Measurements from ENCODE around the gene CYB561. TPM values are rescaled to one million over a fixed set of nuclear protein-coding genes. Genes with fewer than 3 reads are reported as not detected.

CYB561 gene
- total and polyA plus RNA-seq, 7 donors = 1.5 to 4.2 (median 2.9) TPM

DNA sequence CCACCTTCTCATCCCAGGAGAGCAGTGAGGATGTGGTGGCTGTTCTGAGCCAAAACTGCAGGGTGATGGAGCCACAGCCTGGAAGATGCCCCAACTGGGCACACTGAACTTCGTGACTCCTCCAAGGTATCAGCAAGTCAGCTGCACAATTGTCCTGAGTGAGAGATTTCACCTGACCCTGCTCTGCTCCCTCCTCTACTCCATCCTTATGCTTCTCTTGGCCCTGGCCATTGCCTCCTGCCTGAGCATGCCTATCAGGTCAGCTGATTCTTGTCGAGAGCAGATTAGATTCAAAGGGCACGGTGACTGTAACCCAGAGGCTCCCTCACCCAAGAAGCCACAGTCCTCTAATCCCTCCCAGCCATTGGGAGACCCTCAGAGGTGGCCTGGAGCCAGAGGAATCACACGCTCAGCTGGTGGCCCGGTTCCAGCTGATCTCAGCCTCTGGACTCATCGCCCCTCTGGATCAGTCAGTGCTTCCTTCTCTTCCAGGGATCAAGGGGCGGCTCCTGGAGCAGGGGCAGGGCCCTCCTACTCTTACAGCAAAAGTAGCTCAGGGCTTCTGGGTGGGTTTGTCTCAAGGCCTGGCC lies 7.0 kb upstream of the CYB561 start:
- 27 to 41% (median 38%) methylated on average over 7 of the region's 7 CpGs for WGBS, 3 donors
- intact Hi-C loops (cut with DNase I) = no loop called here
- ATAC-seq (no peak), DNase-seq (no peak)
- peaks cover 0 to 2% (median 0%) of the 10 kb centered on the region in 3 donors for H3K27me3 ChIP-seq (ENCODE audit: insufficient read depth in 3 of 3, low read length in 2 of 3)
- no peaks in the 10 kb centered on the region for H3K9me3 ChIP-seq
- H3K4me3 ChIP-seq = no peak overlapping the region
- H3K36me3 ChIP-seq (ENCODE audit: insufficient read depth in 1 of 2, low read depth in 1 of 2) = no peaks in the 10 kb centered on the region
- H3K4me1 ChIP-seq = no peaks in the 10 kb centered on the region
- no peak overlapping the region for H3K27ac ChIP-seq
- TF ChIP-seq, protein P1, sequence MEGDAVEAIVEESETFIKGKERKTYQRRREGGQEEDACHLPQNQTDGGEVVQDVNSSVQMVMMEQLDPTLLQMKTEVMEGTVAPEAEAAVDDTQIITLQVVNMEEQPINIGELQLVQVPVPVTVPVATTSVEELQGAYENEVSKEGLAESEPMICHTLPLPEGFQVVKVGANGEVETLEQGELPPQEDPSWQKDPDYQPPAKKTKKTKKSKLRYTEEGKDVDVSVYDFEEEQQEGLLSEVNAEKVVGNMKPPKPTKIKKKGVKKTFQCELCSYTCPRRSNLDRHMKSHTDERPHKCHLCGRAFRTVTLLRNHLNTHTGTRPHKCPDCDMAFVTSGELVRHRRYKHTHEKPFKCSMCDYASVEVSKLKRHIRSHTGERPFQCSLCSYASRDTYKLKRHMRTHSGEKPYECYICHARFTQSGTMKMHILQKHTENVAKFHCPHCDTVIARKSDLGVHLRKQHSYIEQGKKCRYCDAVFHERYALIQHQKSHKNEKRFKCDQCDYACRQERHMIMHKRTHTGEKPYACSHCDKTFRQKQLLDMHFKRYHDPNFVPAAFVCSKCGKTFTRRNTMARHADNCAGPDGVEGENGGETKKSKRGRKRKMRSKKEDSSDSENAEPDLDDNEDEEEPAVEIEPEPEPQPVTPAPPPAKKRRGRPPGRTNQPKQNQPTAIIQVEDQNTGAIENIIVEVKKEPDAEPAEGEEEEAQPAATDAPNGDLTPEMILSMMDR (IDR thresholded peaks at IDR 0.05) = no peak

- TF ChIP-seq, protein P1 (IDR thresholded peaks at IDR 0.05) = no peak
- intact Hi-C loops (cut with DNase I) = no loop called here
- DNase-seq (no peak), ATAC-seq (no peak)
- H3K4me3 ChIP-seq = no peak overlapping the region
- H3K4me1 ChIP-seq = no peaks in the 10 kb centered on the region
- H3K9me3 ChIP-seq = no peaks in the 10 kb centered on the region
- H3K27ac ChIP-seq = no peak overlapping the region
- H3K36me3 ChIP-seq (ENCODE audit: insufficient read depth in 1 of 2, low read depth in 1 of 2) = no peaks in the 10 kb centered on the region
- WGBS, 3 donors = 75 to 80% (median 78%) methylated on average over 15 of the region's 15 CpGs
- H3K27me3 ChIP-seq (ENCODE audit: insufficient read depth in 3 of 3, low read length in 2 of 3) = peaks cover 0 to 2% (median 0%) of the 10 kb centered on the region in 3 donors
These were observed 6.2 kb upstream of the CYB561 start for GRCh38 chr17:63452046-63452961.

DNA sequence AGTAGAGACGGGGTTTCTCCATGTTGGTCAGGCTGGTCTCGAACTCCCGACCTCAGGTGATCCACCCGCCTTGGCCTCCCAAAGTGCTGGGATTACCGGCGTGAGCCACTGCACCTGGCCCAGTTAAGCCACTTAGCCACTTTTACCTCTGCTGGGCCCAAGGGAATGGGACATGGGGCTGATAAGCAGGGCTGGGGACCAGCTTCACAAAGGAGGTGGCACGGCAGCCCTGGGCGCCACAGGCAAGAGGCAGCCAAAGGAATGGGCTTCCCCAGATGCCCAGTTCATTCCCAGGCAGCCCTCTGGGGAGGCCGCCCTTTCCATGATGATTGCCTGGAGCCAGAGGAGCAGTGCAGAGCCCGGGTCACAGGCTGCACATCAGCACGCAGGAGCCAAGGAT lies 5.0 kb upstream of the CYB561 start:
- Histone ChIP-seq H3K36me3 (ENCODE audit: insufficient read depth in 1 of 2, low read depth in 1 of 2) (no peaks in the 10 kb centered on the region), H3K27me3 (ENCODE audit: insufficient read depth in 3 of 3, low read length in 2 of 3) (peaks cover 0 to 8% (median 6%) of the 10 kb centered on the region in 3 donors), H3K4me1 (peaks cover 8% of the 10 kb centered on the region), H3K27ac (no peak overlapping the region), H3K4me3 (no peak overlapping the region), H3K9me3 (no peaks in the 10 kb centered on the region)
- TF ChIP-seq, protein P1 (IDR thresholded peaks at IDR 0.05) = no peak
- ATAC-seq (no peak), DNase-seq (no peak)
- intact Hi-C loops (cut with DNase I) = no loop called here
- WGBS, 3 donors = 86 to 87% (median 86%) methylated on average over 9 to 11 of the region's 11 CpGs

DNA sequence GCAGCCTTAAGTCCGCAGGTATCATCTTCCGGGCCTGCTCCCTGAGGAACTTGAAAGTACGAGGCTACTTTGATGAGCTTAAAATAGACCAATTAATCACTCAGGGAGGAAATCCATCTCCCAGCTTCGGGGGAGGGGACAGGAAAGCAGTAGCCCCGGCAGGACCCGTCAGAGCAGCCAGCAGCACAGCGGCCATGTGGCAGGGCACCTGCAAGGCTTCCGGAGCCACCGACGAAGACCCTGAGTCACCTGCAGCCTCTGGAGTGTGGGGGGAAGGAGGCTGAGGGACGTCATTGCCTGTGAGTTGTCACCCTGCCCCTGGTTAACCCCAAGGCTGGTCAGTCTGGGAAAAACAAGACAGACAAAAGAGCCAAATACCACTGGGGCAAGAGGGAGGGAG lies 4.4 kb upstream of the CYB561 start:
- intact Hi-C loops (cut with DNase I) = no loop called here
- TF ChIP-seq, protein P1 (IDR thresholded peaks at IDR 0.05) = no peak
- H3K4me3 ChIP-seq = no peak overlapping the region
- peaks cover 8% of the 10 kb centered on the region for H3K4me1 ChIP-seq
- H3K27me3 ChIP-seq (ENCODE audit: insufficient read depth in 3 of 3, low read length in 2 of 3) = peaks cover 0 to 12% (median 7%) of the 10 kb centered on the region in 3 donors
- H3K36me3 ChIP-seq (ENCODE audit: insufficient read depth in 1 of 2, low read depth in 1 of 2) = no peaks in the 10 kb centered on the region
- no peak overlapping the region for H3K27ac ChIP-seq
- peak in 3 of 4 donors; percentile 24 to 28 (median 26) for ATAC-seq
- 25 to 34% (median 31%) methylated on average over 11 of the region's 11 CpGs for WGBS, 3 donors
- no peaks in the 10 kb centered on the region for H3K9me3 ChIP-seq
- no peak for DNase-seq

All from psoas muscle (tissue), 8 donors.